ENCODE data around the gene P4HA1. TPM values are rescaled to one million over a fixed set of nuclear protein-coding genes. Genes with fewer than 3 reads are reported as not detected.

Gene P4HA1
- total and polyA plus RNA-seq, 8 donors = 9.4 to 68.3 (median 19.2) TPM

GRCh38 chr10:73134727-73135126, 38.1 kb upstream of the P4HA1 start:
- TF ChIP-seq POLR2A (IDR thresholded peaks at IDR 0.05) (no peak), EP300 (IDR thresholded peaks at IDR 0.05) (no peak), CTCF (IDR thresholded peaks at IDR 0.05) (no peak), POLR2AphosphoS5 (IDR thresholded peaks at IDR 0.05) (no peak)
- Histone ChIP-seq H3K4me3 (no peak overlapping the region), H3K36me3 (peaks cover 60 to 100% (median 100%) of the 10 kb centered on the region in 4 donors), H3K4me1 (peaks cover 0 to 14% (median 0%) of the 10 kb centered on the region in 4 donors), H3K9me3 (no peaks in the 10 kb centered on the region), H3K27me3 (no peaks in the 10 kb centered on the region), H3K27ac (no peak overlapping the region)
- no peak for DNase-seq
- intact Hi-C loops (cut with DNase I; ENCODE audit: low total_unique reads) = no loop called here
- 60 to 92% (median 65%) methylated on average over 3 of the region's 3 CpGs for WGBS, 5 donors

GRCh38 chr10:73131913-73132686, 35.4 kb upstream of the P4HA1 start:
- no peak for TF ChIP-seq POLR2A (IDR thresholded peaks at IDR 0.05)
- no peak for TF ChIP-seq POLR2AphosphoS5 (IDR thresholded peaks at IDR 0.05)
- no peak for TF ChIP-seq EP300 (IDR thresholded peaks at IDR 0.05)
- TF ChIP-seq CTCF (IDR thresholded peaks at IDR 0.05) = no peak
- Histone ChIP-seq H3K4me1 (peaks cover 0 to 14% (median 0%) of the 10 kb centered on the region in 4 donors), H3K9me3 (no peaks in the 10 kb centered on the region), H3K36me3 (peaks cover 47 to 100% (median 100%) of the 10 kb centered on the region in 4 donors), H3K27me3 (no peaks in the 10 kb centered on the region), H3K27ac (no peak overlapping the region), H3K4me3 (no peak overlapping the region)
- DNase-seq = no peak
- WGBS, 5 donors = 43 to 82% (median 55%) methylated on average over 2 of the region's 2 CpGs
- intact Hi-C loops (cut with DNase I; ENCODE audit: low total_unique reads) = no loop called here

- WGBS, 5 donors = 63 to 70% (median 65%) methylated on average over 2 of the region's 2 CpGs
- Histone ChIP-seq H3K27me3 (no peaks in the 10 kb centered on the region), H3K4me3 (no peak overlapping the region), H3K36me3 (peaks cover 50 to 100% (median 100%) of the 10 kb centered on the region in 4 donors), H3K4me1 (peaks cover 0 to 14% (median 0%) of the 10 kb centered on the region in 4 donors), H3K27ac (no peak overlapping the region), H3K9me3 (no peaks in the 10 kb centered on the region)
- TF ChIP-seq POLR2AphosphoS5 (IDR thresholded peaks at IDR 0.05) = no peak
- no peak for TF ChIP-seq POLR2A (IDR thresholded peaks at IDR 0.05)
- TF ChIP-seq EP300 (IDR thresholded peaks at IDR 0.05) = no peak
- TF ChIP-seq CTCF (IDR thresholded peaks at IDR 0.05) = no peak
- DNase-seq = no peak
- intact Hi-C loops (cut with DNase I; ENCODE audit: low total_unique reads) = no loop called here
Observed at GRCh38 chr10:73131301-73131700, 34.6 kb upstream of the P4HA1 start.

- intact Hi-C loops (cut with DNase I; ENCODE audit: low total_unique reads) = no loop called here
- Histone ChIP-seq H3K36me3 (peaks cover 39 to 98% (median 93%) of the 10 kb centered on the region in 4 donors), H3K4me1 (no peaks in the 10 kb centered on the region), H3K27me3 (no peaks in the 10 kb centered on the region), H3K9me3 (no peaks in the 10 kb centered on the region), H3K4me3 (no peak overlapping the region), H3K27ac (no peak overlapping the region)
- TF ChIP-seq CTCF (IDR thresholded peaks at IDR 0.05) (no peak), POLR2A (IDR thresholded peaks at IDR 0.05) (no peak), POLR2AphosphoS5 (IDR thresholded peaks at IDR 0.05) (no peak), EP300 (IDR thresholded peaks at IDR 0.05) (no peak)
- 94 to 100% (median 98%) methylated on average over 2 of the region's 2 CpGs for WGBS, 5 donors
- no peak for DNase-seq
Observed at GRCh38 chr10:73126343-73126742, 29.7 kb upstream of the P4HA1 start.

Data from stomach (tissue), 9 donors.